ENCODE data around the gene DYNC1H1. TPM values are rescaled to one million over a fixed set of nuclear protein-coding genes. Genes with fewer than 3 reads are reported as not detected.

The DYNC1H1 gene
- total and polyA plus RNA-seq, 7 donors, result 117 to 634 (median 332) TPM

DNA sequence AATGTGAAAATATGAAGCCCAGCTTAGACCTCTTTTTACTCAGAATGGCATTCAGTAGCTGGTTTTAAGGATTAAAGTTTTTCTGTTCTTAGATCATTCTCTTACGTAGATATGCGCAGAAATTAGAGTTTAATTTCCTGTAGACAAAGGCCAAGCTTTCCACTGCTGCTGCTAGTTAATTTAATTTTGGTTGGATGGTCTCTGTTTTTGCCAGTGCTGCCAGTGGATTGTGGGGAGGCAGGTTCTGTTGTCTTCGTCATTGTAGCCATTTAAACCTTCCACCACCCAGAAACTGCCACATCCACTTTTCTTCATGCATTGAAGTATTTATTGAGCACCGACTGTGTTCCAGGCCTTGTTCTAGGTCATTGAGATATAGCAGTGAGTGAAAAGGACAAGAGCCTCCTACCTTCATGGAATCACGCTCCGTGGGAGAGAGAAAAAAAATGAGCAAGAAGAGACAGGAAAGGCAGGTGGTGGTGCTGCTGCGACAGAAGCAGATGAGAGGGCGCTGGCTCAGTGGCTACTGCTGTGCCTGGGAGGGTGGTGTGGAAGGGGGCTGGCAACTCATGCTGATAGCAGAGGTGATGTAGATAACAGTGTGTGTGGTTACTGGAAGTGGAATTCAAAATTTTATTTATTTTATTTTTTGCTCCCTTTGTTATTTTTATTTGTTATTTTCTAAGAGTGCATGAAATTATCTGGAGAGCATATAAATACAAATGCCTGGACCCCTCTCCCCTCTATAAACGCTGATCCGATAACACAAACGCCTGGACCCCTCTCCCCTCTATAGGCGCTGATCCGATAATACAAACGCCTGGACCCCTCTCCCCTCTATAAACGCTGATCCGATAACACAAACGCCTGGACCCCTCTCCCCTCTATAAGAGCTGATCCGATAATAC is 33.3 kb downstream of the DYNC1H1 start:
- Histone ChIP-seq H3K27ac (no peak overlapping the region), H3K4me3 (no peak overlapping the region), H3K36me3 (ENCODE audit: insufficient read depth in 1 of 2, low read depth in 1 of 2) (peaks cover 32 to 100% of the 10 kb centered on the region in 2 donors), H3K4me1 (no peaks in the 10 kb centered on the region), H3K9me3 (no peaks in the 10 kb centered on the region), H3K27me3 (ENCODE audit: insufficient read depth in 3 of 3, low read length in 2 of 3) (no peaks in the 10 kb centered on the region)
- no peak for TF ChIP-seq CTCF (IDR thresholded peaks at IDR 0.05)
- no peak for ATAC-seq
- intact Hi-C loops (cut with DNase I), result no loop called here
- DNase-seq, result no peak
- WGBS, 3 donors, result 87 to 89% (median 88%) methylated on average over 18 of the region's 18 CpGs

- intact Hi-C loops (cut with DNase I), result loop anchor here in 1 of 2 donors (5.0 kb wide), 1 partner anchor 36 kb away; no protein-coding TSS in a partner anchor
- TF ChIP-seq CTCF (IDR thresholded peaks at IDR 0.05), result no peak
- Histone ChIP-seq H3K9me3 (no peaks in the 10 kb centered on the region), H3K27me3 (ENCODE audit: insufficient read depth in 3 of 3, low read length in 2 of 3) (no peaks in the 10 kb centered on the region), H3K4me3 (no peak overlapping the region), H3K27ac (no peak overlapping the region), H3K36me3 (ENCODE audit: insufficient read depth in 1 of 2, low read depth in 1 of 2) (peaks cover 17 to 100% of the 10 kb centered on the region in 2 donors), H3K4me1 (no peaks in the 10 kb centered on the region)
- DNase-seq, result no peak
- 89 to 94% (median 91%) methylated on average over 12 of the region's 12 CpGs for WGBS, 3 donors
- ATAC-seq, result no peak
These were observed 36.5 kb downstream of the DYNC1H1 start for GRCh38 chr14:102000902-102001301.

- Histone ChIP-seq H3K36me3 (ENCODE audit: insufficient read depth in 1 of 2, low read depth in 1 of 2) (peaks cover 26 to 100% of the 10 kb centered on the region in 2 donors), H3K27ac (no peak overlapping the region), H3K4me1 (no peaks in the 10 kb centered on the region), H3K9me3 (no peaks in the 10 kb centered on the region), H3K4me3 (no peak overlapping the region), H3K27me3 (ENCODE audit: insufficient read depth in 3 of 3, low read length in 2 of 3) (no peaks in the 10 kb centered on the region)
- 76 to 81% (median 81%) methylated on average over 9 of the region's 9 CpGs for WGBS, 3 donors
- intact Hi-C loops (cut with DNase I), result no loop called here
- no peak for TF ChIP-seq CTCF (IDR thresholded peaks at IDR 0.05)
- ATAC-seq (no peak), DNase-seq (no peak)
These were observed 41.0 kb downstream of the DYNC1H1 start for GRCh38 chr14:102005336-102005735.

DNA sequence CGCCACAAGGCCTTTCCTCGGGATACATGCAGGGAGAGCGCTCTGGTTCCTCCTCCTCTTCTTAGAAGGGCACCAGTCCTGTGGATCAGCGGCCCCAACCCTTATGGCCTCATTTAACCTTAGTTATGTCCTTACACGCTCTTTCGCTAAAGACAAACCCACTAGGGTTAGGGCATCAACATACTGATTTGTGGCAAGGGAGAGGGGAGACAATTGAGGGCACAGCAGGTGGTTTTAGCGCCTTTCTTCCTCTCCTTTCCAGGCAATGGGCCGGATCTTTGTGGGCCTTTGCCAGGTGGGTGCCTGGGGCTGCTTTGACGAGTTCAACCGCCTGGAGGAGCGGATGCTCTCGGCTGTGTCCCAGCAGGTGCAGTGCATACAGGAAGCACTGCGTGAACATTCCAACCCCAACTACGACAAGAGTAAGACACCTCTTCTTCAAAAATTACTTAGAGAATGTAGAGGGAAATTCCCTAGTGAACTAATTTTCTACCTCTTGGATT is 43.6 kb downstream of the DYNC1H1 start:
- intact Hi-C loops (cut with DNase I), result no loop called here
- H3K36me3 ChIP-seq (ENCODE audit: insufficient read depth in 1 of 2, low read depth in 1 of 2), result peaks cover 14 to 100% of the 10 kb centered on the region in 2 donors
- H3K4me1 ChIP-seq, result no peaks in the 10 kb centered on the region
- H3K27me3 ChIP-seq (ENCODE audit: insufficient read depth in 3 of 3, low read length in 2 of 3), result no peaks in the 10 kb centered on the region
- H3K27ac ChIP-seq, result no peak overlapping the region
- ATAC-seq, result no peak
- TF ChIP-seq CTCF (IDR thresholded peaks at IDR 0.05), result no peak
- WGBS, 3 donors, result 89 to 93% (median 92%) methylated on average over 14 of the region's 14 CpGs
- no peak overlapping the region for H3K4me3 ChIP-seq
- H3K9me3 ChIP-seq, result no peaks in the 10 kb centered on the region
- DNase-seq, result no peak

All from psoas muscle (tissue), 8 donors.